Chondrocyte (in vitro differentiated cells): ENCODE results near the gene SFMBT2. TPM values are rescaled to one million over a fixed set of nuclear protein-coding genes. Genes with fewer than 3 reads are reported as not detected.

Experiments
- DNase-seq: peaks from one replicate; pipeline ENCODE4 v3.0.0; 2021; ENCODE audit warnings: mixed read lengths, low spot score
- H3K27ac Mint-ChIP-seq: one replicate; pipeline ENCODE4 v1.8.0; 2021; ENCODE audit warnings: mild to moderate bottlenecking, moderate library complexity, mixed read lengths; ENCODE audit not compliant: unreplicated experiment
- H3K27me3 Mint-ChIP-seq: 2 replicates; pipeline ENCODE4 v1.8.0; 2021; ENCODE audit warnings: low read depth, mixed read lengths
- H3K36me3 Mint-ChIP-seq: 2 replicates; pipeline ENCODE4 v1.8.0; 2021; ENCODE audit warnings: low read depth, mixed read lengths
- H3K4me1 Mint-ChIP-seq: 2 replicates; pipeline ENCODE4 v1.8.0; 2021; ENCODE audit warnings: low read depth, mild to moderate bottlenecking, mixed read lengths
- H3K4me3 Mint-ChIP-seq: one replicate; pipeline ENCODE4 v1.8.0; 2021; ENCODE audit warnings: mild to moderate bottlenecking, moderate library complexity, mixed read lengths; ENCODE audit not compliant: unreplicated experiment
- H3K9me3 Mint-ChIP-seq: 2 replicates; pipeline ENCODE4 v1.8.0; 2021; ENCODE audit warnings: low read depth, mixed read lengths
- total RNA-seq: library from RNA; stranded (reverse); gene quantifications from 3 replicates; pipeline ENCODE4 v1.2.1, GENCODE V29; 2021
- TF ChIP-seq, protein P1 (sequence below): fragments of 200-600 bp; sonication (generic); IDR thresholded peaks from 2 replicates; pipeline ENCODE4 v1.5.0; 2021; ENCODE audit warnings: antibody characterized with exemption, mild to moderate bottlenecking, moderate library complexity

The SFMBT2 gene
- total RNA-seq, 1 donor from 2014 or later: 1.9 TPM

DNA sequence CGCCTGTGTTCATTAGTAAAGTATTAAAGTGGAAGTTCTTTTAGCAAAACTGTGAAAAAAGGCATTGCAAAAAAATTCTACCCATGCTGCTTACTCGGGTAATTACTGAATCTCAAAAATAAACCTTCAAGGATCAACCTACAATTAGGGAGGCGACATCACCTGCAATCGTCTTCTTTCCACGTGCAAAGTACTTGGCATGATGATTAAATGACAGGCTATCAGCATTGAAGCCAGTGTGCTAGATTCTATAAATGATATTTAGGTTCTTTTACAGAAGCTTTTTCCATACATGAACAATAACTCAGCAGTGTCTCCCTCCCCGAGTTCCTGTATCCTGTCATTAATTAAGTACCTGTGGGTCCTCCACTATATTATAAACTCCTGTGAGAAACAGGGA lies 105.8 kb downstream of the SFMBT2 start:
- Mint-ChIP-seq H3K27me3 (no peaks in the 10 kb centered on the region), H3K9me3 (peaks cover 10% of the 10 kb centered on the region), H3K27ac (no peak overlapping the region), H3K4me3 (no peak overlapping the region), H3K4me1 (peaks cover 10% of the 10 kb centered on the region), H3K36me3 (peaks cover 2% of the 10 kb centered on the region)
- TF ChIP-seq, protein P1, sequence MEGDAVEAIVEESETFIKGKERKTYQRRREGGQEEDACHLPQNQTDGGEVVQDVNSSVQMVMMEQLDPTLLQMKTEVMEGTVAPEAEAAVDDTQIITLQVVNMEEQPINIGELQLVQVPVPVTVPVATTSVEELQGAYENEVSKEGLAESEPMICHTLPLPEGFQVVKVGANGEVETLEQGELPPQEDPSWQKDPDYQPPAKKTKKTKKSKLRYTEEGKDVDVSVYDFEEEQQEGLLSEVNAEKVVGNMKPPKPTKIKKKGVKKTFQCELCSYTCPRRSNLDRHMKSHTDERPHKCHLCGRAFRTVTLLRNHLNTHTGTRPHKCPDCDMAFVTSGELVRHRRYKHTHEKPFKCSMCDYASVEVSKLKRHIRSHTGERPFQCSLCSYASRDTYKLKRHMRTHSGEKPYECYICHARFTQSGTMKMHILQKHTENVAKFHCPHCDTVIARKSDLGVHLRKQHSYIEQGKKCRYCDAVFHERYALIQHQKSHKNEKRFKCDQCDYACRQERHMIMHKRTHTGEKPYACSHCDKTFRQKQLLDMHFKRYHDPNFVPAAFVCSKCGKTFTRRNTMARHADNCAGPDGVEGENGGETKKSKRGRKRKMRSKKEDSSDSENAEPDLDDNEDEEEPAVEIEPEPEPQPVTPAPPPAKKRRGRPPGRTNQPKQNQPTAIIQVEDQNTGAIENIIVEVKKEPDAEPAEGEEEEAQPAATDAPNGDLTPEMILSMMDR: no peak
- no peak for DNase-seq

DNA sequence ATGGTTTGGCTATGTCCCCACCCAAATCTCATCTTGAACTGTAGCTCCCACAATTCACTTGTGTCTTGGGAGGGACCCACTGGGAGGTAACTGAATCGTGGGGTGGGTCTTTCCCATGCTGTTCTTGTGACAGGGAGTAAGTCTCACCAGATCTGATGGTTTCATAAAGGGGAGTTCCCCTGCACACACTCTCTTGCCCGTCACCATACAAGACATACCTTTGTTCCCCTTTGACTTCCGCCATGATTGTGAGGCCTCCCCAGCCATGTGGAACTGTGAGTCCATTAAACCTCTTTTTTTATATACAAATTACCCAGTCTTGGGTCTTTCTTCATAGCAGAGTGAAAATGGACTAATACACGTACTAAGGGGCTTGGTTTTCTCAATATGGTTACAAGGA lies 106.7 kb downstream of the SFMBT2 start:
- H3K4me1 Mint-ChIP-seq: peaks cover 13% of the 10 kb centered on the region
- no peak overlapping the region for H3K4me3 Mint-ChIP-seq
- peaks cover 10% of the 10 kb centered on the region for H3K9me3 Mint-ChIP-seq
- H3K27ac Mint-ChIP-seq: no peak overlapping the region
- TF ChIP-seq, protein P1: no peak
- peaks cover 2% of the 10 kb centered on the region for H3K36me3 Mint-ChIP-seq
- no peaks in the 10 kb centered on the region for H3K27me3 Mint-ChIP-seq
- DNase-seq: no peak

DNA sequence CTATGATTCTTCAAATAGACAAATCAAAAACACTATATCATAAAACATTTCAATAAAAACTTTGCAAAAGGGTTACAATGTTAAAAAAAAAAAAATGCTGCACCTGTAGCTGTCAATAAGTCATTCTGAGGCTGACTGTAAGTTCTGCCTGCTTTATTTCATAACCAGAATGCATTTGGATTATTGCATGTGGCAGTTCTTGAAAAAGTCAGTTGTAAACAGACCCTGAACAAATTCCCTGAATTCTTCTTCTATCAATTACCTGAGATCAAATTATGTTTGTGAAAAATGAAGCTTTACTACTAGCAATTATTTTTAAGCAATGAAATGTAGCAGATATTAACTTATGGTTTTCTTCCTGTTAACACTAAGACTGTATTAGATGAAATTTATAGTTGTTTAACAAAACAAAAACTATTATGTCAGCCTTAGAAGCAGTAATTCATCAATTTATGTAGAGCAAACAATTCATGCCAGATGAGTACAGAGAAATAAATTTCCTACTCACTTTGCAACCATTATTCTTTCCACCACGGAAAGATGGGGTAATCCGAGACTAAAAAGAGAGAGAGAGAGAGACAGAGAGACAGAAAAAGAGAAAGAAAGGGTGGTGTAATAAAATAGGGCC lies 107.8 kb downstream of the SFMBT2 start:
- Mint-ChIP-seq H3K27ac (no peak overlapping the region), H3K36me3 (peaks cover 2% of the 10 kb centered on the region), H3K9me3 (peaks cover 4% of the 10 kb centered on the region), H3K27me3 (no peaks in the 10 kb centered on the region), H3K4me1 (peaks cover 13% of the 10 kb centered on the region), H3K4me3 (no peak overlapping the region)
- TF ChIP-seq, protein P1: no peak
- no peak for DNase-seq

DNA sequence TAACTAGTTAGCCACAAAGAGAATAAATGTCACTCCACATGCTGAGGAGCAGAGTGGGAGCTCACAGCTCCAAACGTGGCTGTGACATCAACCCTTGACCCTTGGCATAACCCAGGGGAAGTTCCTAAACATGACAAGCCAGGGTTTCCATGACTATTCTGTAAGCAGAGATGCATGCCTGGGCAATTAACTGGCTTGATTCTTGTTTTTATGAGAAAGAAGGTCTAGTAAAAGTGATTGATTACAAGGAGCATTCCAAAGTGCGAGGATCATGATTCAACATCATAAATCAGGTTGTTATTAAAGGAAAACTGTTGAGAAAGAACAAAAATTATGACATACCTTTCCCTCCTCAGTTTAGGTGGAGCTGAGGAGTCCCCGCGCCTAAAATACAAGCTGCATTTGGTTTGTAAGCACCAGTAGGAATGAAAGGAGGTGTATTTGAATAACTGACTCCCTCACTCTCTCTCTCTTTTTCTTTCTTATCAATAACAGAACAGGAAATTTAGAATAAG lies 108.4 kb downstream of the SFMBT2 start:
- TF ChIP-seq, protein P1: no peak
- Mint-ChIP-seq H3K9me3 (peaks cover 4% of the 10 kb centered on the region), H3K4me3 (no peak overlapping the region), H3K27me3 (no peaks in the 10 kb centered on the region), H3K36me3 (peaks cover 2% of the 10 kb centered on the region), H3K27ac (no peak overlapping the region), H3K4me1 (peaks cover 13% of the 10 kb centered on the region)
- DNase-seq: no peak

DNA sequence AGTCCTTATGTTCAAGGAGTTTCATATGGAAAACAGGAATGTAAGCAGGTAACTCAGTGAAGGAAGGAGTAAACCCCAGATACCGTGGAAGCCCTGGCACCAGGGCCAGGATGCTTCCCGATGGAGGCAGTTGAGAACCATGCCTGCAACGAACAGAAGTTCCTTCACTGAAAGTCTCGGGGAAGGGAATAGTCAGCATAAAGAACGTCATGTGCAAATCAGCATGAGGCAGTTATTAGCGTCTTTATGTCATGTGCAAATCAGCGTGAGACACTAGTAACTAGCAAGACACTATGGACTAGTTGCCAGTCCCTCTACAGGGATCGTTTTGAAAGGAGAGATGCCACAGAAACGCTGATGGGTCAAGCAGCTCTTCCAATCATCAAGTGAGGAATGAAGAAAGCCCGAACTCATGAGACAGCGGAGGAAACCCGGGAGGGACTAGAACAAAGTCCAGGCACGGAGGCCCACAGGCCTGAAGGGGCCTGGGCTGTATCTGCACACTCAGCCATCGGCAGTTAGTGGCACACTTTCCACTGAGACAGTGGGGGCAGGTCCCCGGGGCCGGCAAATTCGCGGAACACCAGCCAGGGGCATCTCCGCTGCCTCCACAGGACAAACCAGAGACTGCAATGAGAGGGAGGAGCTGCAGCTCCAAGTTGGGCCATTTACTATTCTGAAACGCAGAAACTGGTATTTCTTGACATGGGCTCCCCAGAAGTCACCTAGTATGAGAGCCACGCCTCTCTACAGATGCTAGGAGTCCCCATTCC lies 109.6 kb downstream of the SFMBT2 start:
- Mint-ChIP-seq H3K4me1 (peaks cover 13% of the 10 kb centered on the region), H3K27me3 (no peaks in the 10 kb centered on the region), H3K4me3 (no peak overlapping the region), H3K9me3 (no peaks in the 10 kb centered on the region), H3K27ac (no peak overlapping the region), H3K36me3 (no peaks in the 10 kb centered on the region)
- TF ChIP-seq, protein P1: peak; percentile 22
- DNase-seq: no peak
